Measurements from ENCODE around the gene CYCS.

CYCS gene

GRCh38 chr7:25105911-25106310, 19.1 kb downstream of the CYCS start:
- Histone ChIP-seq H4K20me1 (no peaks in the 10 kb centered on the region), H3K4me2 (no peak overlapping the region), H3K4me1 (no peaks in the 10 kb centered on the region), H3K4me3 (no peak overlapping the region), H3K9me3 (replicated peaks in 1 of 11) (peaks cover 0 to 9% (median 7%) of the 10 kb centered on the region in 11 experiments; a peak in 19 of 22 replicates), H3K27ac (no peak overlapping the region), H3K36me3 (no peaks in the 10 kb centered on the region), H3K27me3 (no peaks in the 10 kb centered on the region), H3K9ac (no peak overlapping the region)
- no peak for TF ChIP-seq Cebpa-rat (IDR thresholded peaks at IDR 0.05)

- H3K9ac ChIP-seq, result no peak overlapping the region
- no peaks in the 10 kb centered on the region for H4K20me1 ChIP-seq
- H3K4me1 ChIP-seq, result no peaks in the 10 kb centered on the region
- no peaks in the 10 kb centered on the region for H3K9me3 ChIP-seq (replicated peaks in 1 of 11)
- H3K36me3 ChIP-seq, result no peaks in the 10 kb centered on the region
- H3K4me2 ChIP-seq, result no peak overlapping the region
- H3K27ac ChIP-seq, result no peak overlapping the region
- H3K4me3 ChIP-seq, result no peak overlapping the region
- H3K27me3 ChIP-seq, result no peaks in the 10 kb centered on the region
- no peak for TF ChIP-seq Cebpa-rat (IDR thresholded peaks at IDR 0.05)
Observed at GRCh38 chr7:25103773-25104172, 21.3 kb downstream of the CYCS start.

- Histone ChIP-seq H3K9me3 (replicated peaks in 1 of 11) (no peaks in the 10 kb centered on the region), H3K4me1 (no peaks in the 10 kb centered on the region), H3K36me3 (no peaks in the 10 kb centered on the region), H3K4me2 (no peak overlapping the region), H3K27me3 (no peaks in the 10 kb centered on the region), H3K27ac (no peak overlapping the region), H3K4me3 (no peak overlapping the region), H3K9ac (no peak overlapping the region), H4K20me1 (no peaks in the 10 kb centered on the region)
- no peak for TF ChIP-seq Cebpa-rat (IDR thresholded peaks at IDR 0.05)
Observed at GRCh38 chr7:25101817-25102216, 23.2 kb downstream of the CYCS start.

GRCh38 chr7:25098096-25099046, 26.7 kb downstream of the CYCS start:
- Histone ChIP-seq H3K27me3 (no peaks in the 10 kb centered on the region), H4K20me1 (no peaks in the 10 kb centered on the region), H3K4me2 (no peak overlapping the region), H3K4me1 (peaks cover 0 to 9% (median 2%) of the 10 kb centered on the region in 10 experiments; a peak in 10 of 20 replicates), H3K4me3 (no peak overlapping the region), H3K27ac (no peak overlapping the region), H3K9ac (no peak overlapping the region), H3K36me3 (no peaks in the 10 kb centered on the region), H3K9me3 (replicated peaks in 1 of 11) (no peaks in the 10 kb centered on the region)
- TF ChIP-seq Cebpa-rat (IDR thresholded peaks at IDR 0.05), result no peak

GRCh38 chr7:25095516-25096345, 29.3 kb downstream of the CYCS start:
- Histone ChIP-seq H3K4me3 (no peak overlapping the region), H3K27ac (no peak overlapping the region), H3K4me2 (no peak overlapping the region), H3K27me3 (no peaks in the 10 kb centered on the region), H4K20me1 (no peaks in the 10 kb centered on the region), H3K36me3 (no peaks in the 10 kb centered on the region), H3K9me3 (replicated peaks in 1 of 11) (no peaks in the 10 kb centered on the region), H3K4me1 (peaks cover 0 to 16% (median 4%) of the 10 kb centered on the region in 10 experiments; a peak in 10 of 20 replicates), H3K9ac (no peak overlapping the region)
- TF ChIP-seq Cebpa-rat (IDR thresholded peaks at IDR 0.05), result no peak

GRCh38 chr7:25093268-25093826, 31.7 kb downstream of the CYCS start:
- Histone ChIP-seq H3K27ac (no peak overlapping the region), H3K4me3 (no peak overlapping the region), H4K20me1 (no peaks in the 10 kb centered on the region), H3K36me3 (no peaks in the 10 kb centered on the region), H3K9ac (no peak overlapping the region), H3K4me2 (peak overlapping the region in 4 of 11 experiments; percentile 1 to 20 (median 5); a peak in 3 of 22 replicates), H3K27me3 (no peaks in the 10 kb centered on the region), H3K4me1 (peaks cover 0 to 16% (median 4%) of the 10 kb centered on the region in 10 experiments; a peak in 10 of 20 replicates), H3K9me3 (replicated peaks in 1 of 11) (no peaks in the 10 kb centered on the region)
- TF ChIP-seq Cebpa-rat (IDR thresholded peaks at IDR 0.05), result no peak

GRCh38 chr7:25091779-25092178, 33.3 kb downstream of the CYCS start:
- no peak overlapping the region for H3K4me3 ChIP-seq
- no peak for TF ChIP-seq Cebpa-rat (IDR thresholded peaks at IDR 0.05)
- H3K27ac ChIP-seq, result no peak overlapping the region
- no peak overlapping the region for H3K9ac ChIP-seq
- H3K9me3 ChIP-seq (replicated peaks in 1 of 11), result no peaks in the 10 kb centered on the region
- H3K4me2 ChIP-seq, result no peak overlapping the region
- peaks cover 0 to 25% (median 9%) of the 10 kb centered on the region in 10 experiments; a peak in 11 of 20 replicates for H3K4me1 ChIP-seq
- no peaks in the 10 kb centered on the region for H4K20me1 ChIP-seq
- no peaks in the 10 kb centered on the region for H3K36me3 ChIP-seq
- H3K27me3 ChIP-seq, result no peaks in the 10 kb centered on the region

- peaks cover 0 to 25% (median 9%) of the 10 kb centered on the region in 10 experiments; a peak in 11 of 20 replicates for H3K4me1 ChIP-seq
- H4K20me1 ChIP-seq, result no peaks in the 10 kb centered on the region
- H3K27ac ChIP-seq, result no peak overlapping the region
Observed at GRCh38 chr7:25091176-25091575, 33.9 kb downstream of the CYCS start.

GRCh38 chr7:25090374-25090773, 34.7 kb downstream of the CYCS start:
- H3K4me3 ChIP-seq, result no peak overlapping the region
- H3K9ac ChIP-seq, result no peak overlapping the region
- no peaks in the 10 kb centered on the region for H4K20me1 ChIP-seq
- no peak overlapping the region for H3K27ac ChIP-seq
- TF ChIP-seq Cebpa-rat (IDR thresholded peaks at IDR 0.05), result no peak
- H3K4me2 ChIP-seq, result no peak overlapping the region
- no peaks in the 10 kb centered on the region for H3K36me3 ChIP-seq
- peaks cover 0 to 25% (median 9%) of the 10 kb centered on the region in 10 experiments; a peak in 11 of 20 replicates for H3K4me1 ChIP-seq
- H3K9me3 ChIP-seq (replicated peaks in 1 of 11), result no peaks in the 10 kb centered on the region; a peak in 1 of 22 replicates
- no peaks in the 10 kb centered on the region for H3K27me3 ChIP-seq

More at GRCh38 chr7:25091176-25091575, 33.9 kb downstream of the CYCS start:
- H3K9ac ChIP-seq, result no peak overlapping the region
- no peak overlapping the region for H3K4me3 ChIP-seq
- no peak for TF ChIP-seq Cebpa-rat (IDR thresholded peaks at IDR 0.05)
- H3K27me3 ChIP-seq, result no peaks in the 10 kb centered on the region
- H3K36me3 ChIP-seq, result no peaks in the 10 kb centered on the region
- no peaks in the 10 kb centered on the region for H3K9me3 ChIP-seq (replicated peaks in 1 of 11)
- no peak overlapping the region for H3K4me2 ChIP-seq

Data from BLaER1 treated with 17β-estradiol and CSF1 and Interleukin-3, amounts not matched to agents 10 nM and 100 nM (cell line).